RKO (cell line): ENCODE results near the gene CRTC1.

ENCODE experiments used
- DNase-seq: peaks from one replicate; pipeline ENCODE4 v3.0.0-alpha.2; 2016; ENCODE audit warnings: low spot score

The CRTC1 gene

GRCh38 chr19:18784786-18785120, 101.3 kb downstream of the CRTC1 start:
- DNase-seq = no peak

GRCh38 chr19:18785179-18786124, 102.0 kb downstream of the CRTC1 start:
- peak; percentile 59 for DNase-seq

- DNase-seq = no peak
These were observed 105.3 kb downstream of the CRTC1 start for GRCh38 chr19:18788529-18789421.

- DNase-seq = no peak
These were observed 106.0 kb downstream of the CRTC1 start for GRCh38 chr19:18789422-18789869.

DNA sequence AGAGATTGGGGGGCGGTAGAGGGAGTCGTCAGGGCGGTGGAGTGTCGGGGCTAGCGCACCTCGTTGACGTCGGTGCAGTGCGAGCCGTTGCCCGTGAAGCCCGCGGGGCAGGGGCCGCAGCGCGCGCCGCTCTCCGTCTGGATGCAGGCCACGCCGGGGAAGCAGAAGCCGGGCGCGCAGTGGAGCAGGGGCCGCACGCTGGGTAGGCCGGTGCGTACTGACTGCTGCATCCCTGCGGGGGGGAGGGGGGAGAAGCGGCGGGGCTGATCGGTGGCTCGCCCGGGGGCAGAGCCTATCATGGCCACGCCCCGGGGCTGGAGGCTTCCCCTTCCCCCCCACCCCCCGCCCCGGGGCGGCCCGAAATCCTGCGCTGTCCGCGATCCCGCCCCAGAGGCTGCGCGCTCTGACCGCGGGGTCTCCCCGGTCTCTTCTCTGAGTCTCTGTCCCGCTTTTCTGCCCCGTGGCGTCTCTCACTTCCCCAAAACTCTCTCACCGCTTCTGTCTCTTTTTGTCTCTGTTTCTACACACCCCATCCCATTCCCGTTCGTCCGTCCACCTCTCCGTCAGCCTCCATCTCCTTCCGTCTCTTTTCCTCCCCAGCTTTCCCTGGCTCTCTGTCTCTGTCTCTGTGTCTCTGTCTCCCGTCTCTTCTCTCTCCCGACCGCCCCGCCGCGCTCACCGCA, 106.5 kb downstream of the CRTC1 start:
- DNase-seq = no peak

DNA sequence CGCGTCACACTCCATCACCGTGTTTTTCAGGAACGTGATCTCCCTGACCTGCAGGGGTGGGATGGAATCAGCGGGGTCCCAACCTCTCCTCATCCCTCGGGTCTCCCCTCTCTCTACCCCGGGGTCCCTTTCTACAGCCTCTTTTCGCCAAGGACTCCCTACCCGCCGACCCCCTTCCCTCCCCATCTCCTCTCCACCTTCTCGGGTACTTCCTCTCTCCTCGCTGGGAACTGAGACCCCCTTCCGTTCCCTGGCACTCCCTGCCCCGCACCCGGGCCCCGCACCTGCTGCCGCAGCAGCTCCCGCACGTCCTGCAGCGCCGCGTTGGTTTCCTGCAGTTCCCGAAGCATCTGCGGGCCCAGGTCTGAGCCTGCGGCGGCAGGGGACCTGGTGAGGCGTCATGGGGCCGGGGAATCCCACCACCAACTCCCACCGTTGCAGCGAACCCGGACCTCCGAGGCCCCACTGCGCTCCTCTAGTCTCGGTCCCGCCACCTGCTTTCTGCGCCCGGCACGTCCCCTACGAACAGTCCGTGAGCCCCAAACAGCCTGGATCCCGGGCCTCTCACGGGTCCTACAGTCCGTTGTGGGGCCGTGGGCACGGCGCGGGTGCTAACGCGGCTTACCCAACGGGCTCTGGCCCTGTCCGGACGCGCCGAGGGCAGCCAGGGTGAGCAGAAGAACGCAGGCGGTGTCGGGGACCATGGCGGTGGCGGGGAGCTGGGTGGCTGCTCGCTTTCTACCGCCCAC, 107.3 kb downstream of the CRTC1 start, which contains the start of gene COMP:
Gene COMP (minus strand): TSS at position 740 of the 749 bp plus-strand sequence. CDS start 36 bp downstream, at position 704.
- DNase-seq = no peak

GRCh38 chr19:18791315-18791678, 107.8 kb downstream of the CRTC1 start:
- DNase-seq = no peak

- DNase-seq = no peak
These were observed 109.2 kb downstream of the CRTC1 start for GRCh38 chr19:18792661-18793060.

GRCh38 chr19:18793144-18794028, 109.9 kb downstream of the CRTC1 start:
- no peak for DNase-seq

GRCh38 chr19:18794029-18794313, 110.5 kb downstream of the CRTC1 start:
- no peak for DNase-seq

DNA sequence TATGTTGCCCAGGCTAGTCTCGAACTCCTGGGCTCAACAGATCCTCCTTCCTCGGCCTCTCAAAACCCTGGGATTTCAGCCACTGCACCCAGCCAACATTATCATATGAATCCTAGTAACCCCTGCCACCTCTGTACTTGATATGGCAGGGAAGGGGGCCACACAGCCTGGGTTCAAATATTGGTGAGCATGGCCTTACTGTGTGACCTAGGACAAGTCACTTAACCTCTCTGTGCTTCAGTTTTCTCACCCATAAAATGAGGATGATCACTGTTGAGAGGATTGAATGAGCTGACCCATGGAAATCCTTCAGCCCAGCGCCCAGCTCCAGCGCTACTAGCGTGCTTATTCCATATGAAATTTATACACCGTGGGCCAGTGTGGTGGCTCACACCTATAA, 111.2 kb downstream of the CRTC1 start:
- DNase-seq = no peak

DNA sequence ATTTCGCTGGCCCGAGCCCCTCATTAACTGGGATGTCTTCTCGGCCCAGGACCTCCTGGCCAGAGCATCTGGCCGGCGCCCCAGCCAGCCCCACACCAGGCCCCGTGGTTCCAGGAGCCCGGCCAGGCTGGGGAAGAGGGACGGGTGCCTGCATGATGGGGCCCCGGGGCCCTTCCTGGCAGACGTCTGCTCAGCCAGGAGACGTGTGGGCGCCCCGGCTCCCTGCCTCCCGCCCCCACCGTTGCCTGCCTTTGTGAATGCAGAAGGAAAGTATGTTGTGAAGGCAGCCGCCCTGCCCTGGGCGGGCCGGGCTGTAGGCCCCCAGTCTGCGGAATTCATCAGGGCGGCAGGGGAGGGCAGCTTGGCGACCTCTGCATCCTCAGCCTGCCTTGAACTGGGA, 112.1 kb downstream of the CRTC1 start:
- no peak for DNase-seq

DNA sequence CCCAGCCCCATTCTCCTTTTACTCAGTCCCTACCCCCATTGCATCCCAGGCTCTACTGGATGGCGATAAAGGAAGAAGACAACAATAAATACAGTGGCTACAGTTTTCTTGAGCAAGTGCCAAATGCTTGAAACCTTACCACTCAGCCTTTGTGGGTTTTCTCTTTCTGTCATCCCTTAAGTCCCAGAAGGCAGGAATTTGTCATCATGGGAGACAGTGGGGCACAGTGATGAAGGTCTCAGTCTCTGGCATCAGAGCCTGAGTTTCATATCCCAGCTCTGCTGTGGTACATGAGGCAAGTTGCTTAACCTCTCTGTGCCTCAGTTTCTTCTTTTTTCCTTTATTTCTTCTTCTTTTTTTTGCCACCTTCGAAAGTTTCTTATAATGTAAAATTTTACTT, 112.8 kb downstream of the CRTC1 start:
- no peak for DNase-seq

DNA sequence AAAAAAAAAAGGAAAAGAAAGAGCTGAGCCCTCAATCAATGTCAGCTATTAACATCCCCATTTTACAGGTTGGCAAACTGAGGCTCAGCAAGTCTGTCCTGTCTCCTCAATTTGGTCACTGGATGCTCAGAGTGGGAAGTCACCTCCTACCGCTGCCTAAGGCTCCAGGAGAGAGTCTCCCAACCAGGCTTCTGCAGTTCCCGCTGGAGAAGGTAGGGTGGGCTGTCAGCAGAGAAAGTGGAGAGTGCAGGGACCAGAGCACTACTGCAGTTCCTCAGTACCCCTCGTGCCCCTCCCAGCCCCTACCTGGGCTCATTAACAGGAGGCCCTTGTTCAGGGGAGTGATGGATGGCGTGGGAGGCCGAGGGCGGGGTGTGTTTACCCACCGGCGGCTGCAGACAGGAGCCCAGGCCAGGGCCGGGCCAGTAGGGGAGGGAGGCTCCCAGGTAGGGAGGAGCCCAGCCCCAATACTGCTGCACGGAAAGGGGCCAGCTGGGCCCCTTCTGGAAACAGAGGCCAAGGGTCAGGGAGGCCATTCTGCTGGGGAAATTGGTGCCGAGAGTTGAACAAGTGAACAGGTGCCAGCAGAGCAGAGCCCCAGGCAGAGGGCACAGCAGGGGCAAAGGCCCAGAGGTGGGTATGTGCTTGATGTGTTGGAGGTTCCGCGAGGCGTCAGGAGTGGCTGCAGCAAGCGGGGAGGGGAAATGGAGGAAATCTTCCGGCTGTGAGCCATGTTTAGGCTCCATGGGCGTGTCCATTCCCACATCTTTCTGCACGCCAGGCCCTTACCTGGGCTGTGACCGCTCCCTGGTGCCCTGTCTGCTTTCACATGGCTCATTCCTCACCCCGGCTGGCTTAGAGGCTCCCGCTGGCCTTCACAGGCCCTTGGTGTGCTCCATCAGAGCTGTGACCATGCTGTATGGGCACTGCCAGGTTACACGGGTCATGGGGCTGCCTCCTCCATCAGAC, 115.2 kb downstream of the CRTC1 start:
- no peak for DNase-seq

DNA sequence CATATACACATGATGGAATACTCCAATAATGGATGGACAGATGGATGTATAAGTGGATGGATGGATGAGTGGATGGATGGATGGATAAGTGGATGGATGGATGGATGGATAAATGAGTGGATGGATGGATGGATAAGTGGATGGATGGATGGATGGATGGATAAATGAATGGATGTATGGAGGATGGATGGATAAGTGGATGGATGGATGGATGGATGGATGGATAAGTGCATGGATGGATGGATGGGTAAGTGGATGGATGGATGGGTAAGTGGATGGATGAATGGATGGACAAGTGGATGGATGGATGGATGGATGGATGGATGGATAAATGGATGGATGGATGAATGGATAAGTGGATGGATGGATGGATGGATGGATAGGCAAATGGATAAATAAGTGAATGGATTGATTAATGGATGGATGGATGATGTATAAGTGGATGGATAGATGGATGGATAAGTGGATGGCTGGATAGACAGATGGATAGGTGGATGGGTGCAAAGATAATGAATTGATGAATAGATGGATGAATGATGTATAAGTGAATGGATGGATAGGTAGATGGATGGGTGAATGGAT, 116.0 kb downstream of the CRTC1 start:
- no peak for DNase-seq

DNA sequence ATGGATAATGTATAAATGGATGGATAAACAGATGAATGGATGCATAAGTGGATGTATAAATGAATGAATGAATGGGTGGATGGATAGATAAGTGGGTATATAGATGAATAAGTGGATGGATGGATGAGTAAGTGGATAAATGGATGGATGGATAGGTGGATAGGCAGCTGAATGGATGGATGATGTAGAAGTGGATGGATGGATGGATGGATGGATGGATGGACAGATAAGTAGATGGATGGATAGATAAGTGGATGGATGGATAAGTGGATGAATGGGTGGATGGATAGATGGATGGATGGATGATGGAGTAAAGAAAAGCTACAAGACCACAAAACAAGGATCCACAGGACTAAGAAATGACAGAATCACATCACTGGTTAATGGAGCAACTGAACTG, 116.6 kb downstream of the CRTC1 start:
- DNase-seq = no peak

DNA sequence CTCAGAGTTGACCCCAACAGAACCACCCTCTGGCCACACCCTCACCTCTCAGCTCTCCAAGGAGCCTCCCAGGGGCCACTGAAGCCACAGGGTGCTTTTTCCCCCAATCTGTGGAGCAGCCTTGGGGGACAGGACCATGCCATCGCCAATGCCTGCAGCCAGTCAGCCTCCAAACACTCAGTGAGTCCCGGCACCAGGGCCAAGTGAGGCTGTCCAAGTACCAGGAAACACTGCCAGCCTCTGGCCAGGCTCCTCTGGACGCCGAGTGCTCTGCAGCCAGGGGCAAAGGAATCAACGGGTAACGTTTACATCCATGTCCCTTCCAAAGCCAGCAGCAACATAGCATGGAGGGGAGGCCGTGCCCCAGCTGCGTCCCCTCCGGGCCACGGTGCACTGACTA, 117.2 kb downstream of the CRTC1 start:
- DNase-seq = no peak

GRCh38 chr19:18802354-18802753, 118.9 kb downstream of the CRTC1 start:
- peak; percentile 27 for DNase-seq

GRCh38 chr19:18803550-18804138, 120.2 kb downstream of the CRTC1 start:
- no peak for DNase-seq
